ENCODE measurements around the gene NDUFS3. TPM values are rescaled to one million over a fixed set of nuclear protein-coding genes. Genes with fewer than 3 reads are reported as not detected.

Gene NDUFS3
- total RNA-seq, 2 experiments from 2014 or later = 139 to 144 TPM

DNA sequence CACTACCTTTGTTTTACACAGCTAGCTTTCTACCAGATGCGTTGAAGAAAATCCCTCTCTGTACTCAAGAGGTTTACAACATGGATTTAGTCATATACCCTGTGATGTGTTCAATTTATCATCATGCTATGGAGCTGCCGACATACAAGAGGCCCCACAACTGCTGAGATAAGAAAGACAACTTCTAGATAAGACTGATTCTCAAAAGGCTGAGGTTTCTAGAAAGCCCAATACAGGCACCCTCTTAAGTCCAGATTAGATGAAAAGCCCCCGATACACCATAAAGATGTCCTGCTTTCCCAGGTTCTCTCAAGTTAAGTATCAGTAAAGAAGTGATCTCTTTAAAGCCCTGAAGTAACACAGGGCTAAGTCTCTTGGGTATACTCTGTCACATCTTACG is 49.2 kb downstream of the NDUFS3 start:
- TF ChIP-seq, protein P1, sequence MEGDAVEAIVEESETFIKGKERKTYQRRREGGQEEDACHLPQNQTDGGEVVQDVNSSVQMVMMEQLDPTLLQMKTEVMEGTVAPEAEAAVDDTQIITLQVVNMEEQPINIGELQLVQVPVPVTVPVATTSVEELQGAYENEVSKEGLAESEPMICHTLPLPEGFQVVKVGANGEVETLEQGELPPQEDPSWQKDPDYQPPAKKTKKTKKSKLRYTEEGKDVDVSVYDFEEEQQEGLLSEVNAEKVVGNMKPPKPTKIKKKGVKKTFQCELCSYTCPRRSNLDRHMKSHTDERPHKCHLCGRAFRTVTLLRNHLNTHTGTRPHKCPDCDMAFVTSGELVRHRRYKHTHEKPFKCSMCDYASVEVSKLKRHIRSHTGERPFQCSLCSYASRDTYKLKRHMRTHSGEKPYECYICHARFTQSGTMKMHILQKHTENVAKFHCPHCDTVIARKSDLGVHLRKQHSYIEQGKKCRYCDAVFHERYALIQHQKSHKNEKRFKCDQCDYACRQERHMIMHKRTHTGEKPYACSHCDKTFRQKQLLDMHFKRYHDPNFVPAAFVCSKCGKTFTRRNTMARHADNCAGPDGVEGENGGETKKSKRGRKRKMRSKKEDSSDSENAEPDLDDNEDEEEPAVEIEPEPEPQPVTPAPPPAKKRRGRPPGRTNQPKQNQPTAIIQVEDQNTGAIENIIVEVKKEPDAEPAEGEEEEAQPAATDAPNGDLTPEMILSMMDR (IDR thresholded peaks at IDR 0.05) = no peak
- Mint-ChIP-seq H3K27ac (no peak overlapping the region), H3K36me3 (ENCODE audit: low read depth) (peaks cover 82% of the 10 kb centered on the region), H3K9me3 (no peaks in the 10 kb centered on the region), H3K27me3 (no peaks in the 10 kb centered on the region), H3K4me1 (ENCODE audit: low read depth) (no peaks in the 10 kb centered on the region), H3K4me3 (no peak overlapping the region)
- H3K27me3 ChIP-seq (ENCODE audit: control insufficient read depth in 1 of 2, insufficient read depth in 2 of 2, low read length in 2 of 2) = no peaks in the 10 kb centered on the region
- ATAC-seq (ENCODE audit: poor library complexity) (no peak), DNase-seq (no peak)
- H3K4me3 ChIP-seq (ENCODE audit: low read length) = no peak overlapping the region
- H3K36me3 ChIP-seq (ENCODE audit: insufficient read depth, low read length) = peaks cover 63% of the 10 kb centered on the region
- ChIA-PET CTCF (no interaction called here), POLR2A (interaction anchor here (0.5 kb wide), 1 partner anchor 286 kb away, joined by 4 read pairs; no protein-coding TSS in a partner anchor)
- intact Hi-C loops (cut with DNase I, micrococcal nuclease) = no loop called here
- H3K4me1 ChIP-seq (ENCODE audit: insufficient read depth, low read length) = no peaks in the 10 kb centered on the region
- H3K27ac ChIP-seq (ENCODE audit: low read depth in 1 of 2, low read length in 2 of 2) = no peak overlapping the region
- no peaks in the 10 kb centered on the region for H3K9me3 ChIP-seq (ENCODE audit: control insufficient read depth in 1 of 2, insufficient read depth in 1 of 2, low read length in 2 of 2)

DNA sequence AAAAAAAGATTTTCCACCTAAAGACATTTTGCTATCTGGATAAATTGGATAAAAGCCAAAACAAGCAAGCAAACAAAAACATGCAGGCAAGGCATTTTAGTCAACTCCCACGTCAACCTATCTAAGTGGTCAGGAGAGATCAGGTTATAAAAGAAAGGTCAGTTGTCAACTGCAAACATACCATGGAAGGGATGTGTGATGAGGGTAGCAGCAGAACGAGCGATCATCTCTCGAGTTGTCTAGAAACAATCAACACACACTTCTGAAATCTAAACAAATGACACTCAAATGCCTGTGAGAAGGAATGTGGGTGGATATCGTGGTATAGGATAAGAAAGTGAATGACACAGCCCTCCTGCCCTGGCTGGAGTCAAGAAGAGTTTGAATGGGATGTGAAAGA is 52.6 kb downstream of the NDUFS3 start:
- Mint-ChIP-seq H3K9me3 (no peaks in the 10 kb centered on the region), H3K36me3 (ENCODE audit: low read depth) (peaks cover 82% of the 10 kb centered on the region), H3K4me3 (no peak overlapping the region), H3K4me1 (ENCODE audit: low read depth) (no peaks in the 10 kb centered on the region), H3K27ac (no peak overlapping the region), H3K27me3 (no peaks in the 10 kb centered on the region)
- peaks cover 55% of the 10 kb centered on the region for H3K36me3 ChIP-seq (ENCODE audit: insufficient read depth, low read length)
- H3K4me1 ChIP-seq (ENCODE audit: insufficient read depth, low read length) = no peaks in the 10 kb centered on the region
- no peak overlapping the region for H3K27ac ChIP-seq (ENCODE audit: low read depth in 1 of 2, low read length in 2 of 2)
- no peaks in the 10 kb centered on the region for H3K9me3 ChIP-seq (ENCODE audit: control insufficient read depth in 1 of 2, insufficient read depth in 1 of 2, low read length in 2 of 2)
- TF ChIP-seq, protein P1 (IDR thresholded peaks at IDR 0.05) = no peak
- ChIA-PET CTCF (no interaction called here), POLR2A (no interaction called here)
- no peak overlapping the region for H3K4me3 ChIP-seq (ENCODE audit: low read length)
- no peak for ATAC-seq (ENCODE audit: poor library complexity)
- intact Hi-C loops (cut with DNase I, micrococcal nuclease) = no loop called here
- H3K27me3 ChIP-seq (ENCODE audit: control insufficient read depth in 1 of 2, insufficient read depth in 2 of 2, low read length in 2 of 2) = no peaks in the 10 kb centered on the region
- DNase-seq = no peak

Other genes with a start within 250 kb of the NDUFS3 start
- not detected for gene MYBPC3, start 226.4 kb upstream of the NDUFS3 start, total RNA-seq
- gene SPI1, start 200.5 kb upstream of the NDUFS3 start, total RNA-seq = 1 to 10 TPM; 4.9 to 5.9 TPM
- gene SLC39A13, start 170.5 kb upstream of the NDUFS3 start, total RNA-seq = 10 to 100 TPM; 36.6 to 39.2 TPM
- gene PSMC3, start 152.6 kb upstream of the NDUFS3 start, total RNA-seq = 10 to 100 TPM; 51.3 to 59.5 TPM
- gene RAPSN, start 129.9 kb upstream of the NDUFS3 start, total RNA-seq = under 1 TPM; 0.56 to 0.85 TPM
- gene CELF1, start 25.9 kb upstream of the NDUFS3 start, total RNA-seq = 100 to 1,000 TPM; 103 to 111 TPM
- gene PTPMT1, start 13.5 kb upstream of the NDUFS3 start, total RNA-seq = 10 to 100 TPM; 18.9 to 26.7 TPM
- gene KBTBD4, start 104 bp upstream of the NDUFS3 start, total RNA-seq = 10 to 100 TPM; 29.1 to 30.2 TPM
- gene FAM180B, start 7.6 kb downstream of the NDUFS3 start, total RNA-seq = under 1 TPM; 0.55 to 0.92 TPM
- gene C1QTNF4, start 15.3 kb downstream of the NDUFS3 start, total RNA-seq = under 1 TPM; 0.41 to 0.92 TPM
- gene MTCH2, start 63.5 kb downstream of the NDUFS3 start, total RNA-seq = 10 to 100 TPM; 11.8 to 12.7 TPM
- gene AGBL2, start 136.3 kb downstream of the NDUFS3 start, total RNA-seq = 1 to 10 TPM; 3.6 to 4.4 TPM
- gene FNBP4, start 188.3 kb downstream of the NDUFS3 start, total RNA-seq = 100 to 1,000 TPM; 402 to 427 TPM